IMR-90 (cell line): ENCODE data around the gene RHOH. TPM values are rescaled to one million over a fixed set of nuclear protein-coding genes. Genes with fewer than 3 reads are reported as not detected.

Source experiments
- ATAC-seq: fragments of 200-7000 bp; cut with Tn5 transposase; 2 replicates; pipeline ENCODE4 v1.9.1; 2020; ENCODE audit warnings: low read depth, mild to moderate bottlenecking, moderate library complexity
- BruUV-seq: library from RNA; stranded (reverse); fragments of 400-500 nt; replicated peaks from 2 replicates; lab custom pipeline; 2021; lab: Mats Ljungman, UMichigan
- CTCF ChIA-PET: fragments of 300-600 bp; formaldehyde crosslinking; extraction: SDS; loops from one replicate; lab custom pipeline; 2021; ENCODE audit warnings: antibody characterized with exemption; lab: Yijun Ruan, JAX
- POLR2A ChIA-PET: fragments of 300-600 bp; sonication (Branson Sonifier 250); formaldehyde crosslinking; loops from one replicate; lab custom pipeline; 2022; ENCODE audit warnings: antibody characterized with exemption; ENCODE audit not compliant: unreplicated experiment; lab: Charles Lee
- DNase-seq: peaks from one replicate; pipeline ENCODE4 v3.0.0; 2013
- H2AFZ ChIP-seq: replicated peaks from 2 replicates; pipeline ENCODE3; 2013; ENCODE audit warnings: low read length, mild to moderate bottlenecking; ENCODE audit not compliant: poor library complexity
- H2AK5ac ChIP-seq: 2 replicates; pipeline ENCODE4 v1.6.1; 2013; ENCODE audit warnings: low read depth, low read length, inconsistent platforms
- H2AK9ac ChIP-seq: replicated peaks from 2 replicates; pipeline ENCODE3; 2013; ENCODE audit warnings: mild to moderate bottlenecking, low read depth, low read length, moderate library complexity; ENCODE audit not compliant: poor library complexity
- H2BK120ac ChIP-seq: 2 replicates; pipeline ENCODE4 v1.6.1; 2013; ENCODE audit warnings: low read depth, low read length, inconsistent platforms
- H2BK15ac ChIP-seq: 3 replicates; pipeline ENCODE4 v1.6.1; 2013; ENCODE audit warnings: low read depth, low read length, inconsistent platforms
- H2BK20ac ChIP-seq: 2 replicates; pipeline ENCODE4 v1.6.1; 2013; ENCODE audit warnings: low read depth, mild to moderate bottlenecking, inconsistent platforms, low read length, moderate library complexity
- H2BK5ac ChIP-seq: 2 replicates; pipeline ENCODE4 v1.6.1; 2013; ENCODE audit warnings: mild to moderate bottlenecking, low read depth, low read length, inconsistent platforms; ENCODE audit not compliant: poor library complexity, severe bottlenecking
- H3K14ac ChIP-seq: replicated peaks from 2 replicates; pipeline ENCODE4 v1.6.1; 2013; ENCODE audit warnings: low read depth, low read length, inconsistent platforms
- H3K18ac ChIP-seq: 2 replicates; pipeline ENCODE4 v1.6.1; 2013; ENCODE audit warnings: low read depth, low read length, control low read depth
- H3K23ac ChIP-seq: 2 replicates; pipeline ENCODE4 v1.6.1; 2013; ENCODE audit warnings: low read depth, low read length, inconsistent platforms
- H3K27ac ChIP-seq: 2 replicates; pipeline ENCODE4 v1.5.1; 2013; ENCODE audit warnings: mild to moderate bottlenecking, control low read depth, low read length; ENCODE audit not compliant: insufficient read depth
- H3K27me3 ChIP-seq: 2 replicates; pipeline ENCODE4 v1.6.1; 2013; ENCODE audit warnings: low read length; ENCODE audit not compliant: control insufficient read depth, insufficient read depth
- H3K36me3 ChIP-seq: 2 replicates; pipeline ENCODE4 v1.6.1; 2013; ENCODE audit warnings: low read length, mixed read lengths; ENCODE audit not compliant: control insufficient read depth, insufficient read depth
- H3K4ac ChIP-seq: 2 replicates; pipeline ENCODE4 v1.6.1; 2013; ENCODE audit warnings: low read depth, low read length, inconsistent platforms
- H3K4me1 ChIP-seq: 2 replicates; pipeline ENCODE4 v1.6.1; 2013; ENCODE audit warnings: low read length, mixed read lengths; ENCODE audit not compliant: control insufficient read depth, insufficient read depth
- H3K4me2 ChIP-seq: 2 replicates; pipeline ENCODE4 v1.6.1; 2013; ENCODE audit warnings: low read depth, mild to moderate bottlenecking, control low read depth, low read length, moderate library complexity
- H3K4me3 ChIP-seq: 2 replicates; pipeline ENCODE4 v1.5.1; 2013; ENCODE audit warnings: low read depth, mild to moderate bottlenecking, control low read depth, low read length, moderate library complexity; ENCODE audit not compliant: insufficient read depth
- H3K56ac ChIP-seq: 2 replicates; pipeline ENCODE4 v1.6.1; 2013; ENCODE audit warnings: low read length, inconsistent platforms; ENCODE audit not compliant: insufficient read depth; ENCODE audit errors: extremely low read depth
- H3K79me1 ChIP-seq, 2 experiments: 2 replicates each; pipeline ENCODE4 v1.6.1; 2013; ENCODE audit warnings: low read length in 2 of 2, inconsistent platforms in 1 of 2, low read depth in 1 of 2
- H3K9ac ChIP-seq: 2 replicates; pipeline ENCODE4 v1.6.1; 2013; ENCODE audit warnings: low read depth, low read length, control low read depth
- H3K9me1 ChIP-seq: 2 replicates; pipeline ENCODE4 v1.6.1; 2013; ENCODE audit warnings: low read length, inconsistent platforms; ENCODE audit not compliant: insufficient read depth
- H3K9me3 ChIP-seq: 2 replicates; pipeline ENCODE4 v1.6.1; 2013; ENCODE audit warnings: low read length; ENCODE audit not compliant: control insufficient read depth, insufficient read depth
- H4K20me1 ChIP-seq: 2 replicates; pipeline ENCODE4 v1.6.1; 2013; ENCODE audit warnings: low read length, inconsistent platforms; ENCODE audit not compliant: insufficient read depth
- H4K5ac ChIP-seq: 2 replicates; pipeline ENCODE4 v1.6.1; 2013; ENCODE audit warnings: mild to moderate bottlenecking, low read depth, low read length, control low read depth
- H4K8ac ChIP-seq, 2 experiments: 2 replicates each; pipeline ENCODE4 v1.6.1; 2013; ENCODE audit warnings: low read depth in 2 of 2, low read length in 2 of 2, control low read depth in 1 of 2, inconsistent platforms in 1 of 2
- H4K91ac ChIP-seq: 2 replicates; pipeline ENCODE4 v1.6.1; 2013; ENCODE audit warnings: low read depth, low read length, inconsistent platforms; ENCODE audit not compliant: insufficient read depth
- BHLHE40 ChIP-seq: fragments of 150-350 bp; IDR thresholded peaks from 2 replicates; pipeline ENCODE4 v1.6.1; 2016; ENCODE audit warnings: mild to moderate bottlenecking, low read depth, low read length
- CHD1 ChIP-seq: IDR thresholded peaks from 2 replicates; pipeline ENCODE4 v1.6.1; 2012; ENCODE audit warnings: low read depth, low read length, improper control_type of control experiment
- FOS ChIP-seq: fragments of 150-350 bp; IDR thresholded peaks from 2 replicates; pipeline ENCODE4 v1.6.1; 2016; ENCODE audit warnings: low read depth, low read length
- MAFK ChIP-seq: IDR thresholded peaks from 2 replicates; pipeline ENCODE4 v1.6.1; 2012; ENCODE audit warnings: low read depth, low read length, improper control_type of control experiment
- MAZ ChIP-seq: IDR thresholded peaks from 2 replicates; pipeline ENCODE4 v1.6.1; 2012; ENCODE audit warnings: low read depth, mild to moderate bottlenecking, low read length, improper control_type of control experiment, moderate library complexity, borderline replicate concordance
- MXI1 ChIP-seq: IDR thresholded peaks from 2 replicates; pipeline ENCODE4 v1.6.1; 2012; ENCODE audit warnings: low read depth, mild to moderate bottlenecking, low read length, moderate library complexity, borderline replicate concordance
- RAD21 ChIP-seq: IDR thresholded peaks from 2 replicates; pipeline ENCODE4 v1.6.1; 2012; ENCODE audit warnings: low read length, improper control_type of control experiment
- RFX5 ChIP-seq: IDR thresholded peaks from 2 replicates; pipeline ENCODE4 v1.8.0; 2012; ENCODE audit warnings: low read depth, mild to moderate bottlenecking, low read length, moderate library complexity
- USF2 ChIP-seq: fragments of 150-350 bp; IDR thresholded peaks from 2 replicates; pipeline ENCODE4 v1.6.1; 2017; ENCODE audit warnings: mild to moderate bottlenecking, antibody characterized with exemption, low read length, low read depth
- whole genome bisulfite sequencing, 2 experiments: methylation state at CpG; one replicate each; pipeline versions ENCODE4 v1.1.5 to v1.1.7; 2013; ENCODE audit warnings: missing lambda C conversion rate in 2 of 2; ENCODE audit not compliant: insufficient read length in 1 of 2; ENCODE audit errors: extremely low coverage in 2 of 2; 5-methylcytosine and 5-hydroxymethylcytosine counted together
- dilution Hi-C: fragments of 300-500 bp; cut with HindIII; formaldehyde crosslinking; loops from one replicate; pipeline ENCODE4 v1.14.3; 2018; ENCODE audit warnings: low sequenced_read_pairs; ENCODE audit not compliant: unreplicated experiment
- in situ Hi-C: fragments of 300-500 bp; cut with MboI; formaldehyde crosslinking; loops from 3 replicates; pipeline ENCODE4 v1.14.3; 2019; ENCODE audit warnings: low sequenced_read_pairs, inconsistent platforms, mixed read lengths
- intact Hi-C: fragments of 100-400 bp; cut with micrococcal nuclease; formaldehyde crosslinking; loops from 2 replicates; pipeline ENCODE4 v1.10.0; 2022
- polyA plus RNA-seq, 3 experiments: library from polyadenylated mRNA; depleted of rRNA; stranded (reverse); fragments of >200 nt; gene quantifications; 2 replicates each; pipeline ENCODE4 v1.2.3, GENCODE V29; 2012; ENCODE audit warnings: low replicate concordance in 1 of 3
- total RNA-seq: library from RNA; depleted of rRNA; stranded (reverse); fragments of >200 nt; gene quantifications from 2 replicates; pipeline ENCODE4 v1.2.3, GENCODE V29; 2012

The RHOH gene
- total and polyA plus RNA-seq, 2 of the 4 experiments (the other 2 are of a cell fraction): not detected

- H2AK5ac ChIP-seq: no peak overlapping the region
- dilution Hi-C loops (no loop called here), in situ Hi-C loops (no loop called here), intact Hi-C loops (no loop called here)
- H4K5ac ChIP-seq: no peak overlapping the region
- no peaks in the 10 kb centered on the region for H3K36me3 ChIP-seq
- H3K9me3 ChIP-seq: no peaks in the 10 kb centered on the region
- H3K4me2 ChIP-seq: no peak overlapping the region
- H3K4me3 ChIP-seq: no peak overlapping the region
- no peak overlapping the region for H2AK9ac ChIP-seq
- no peak overlapping the region for H4K8ac ChIP-seq
- no peak overlapping the region for H3K23ac ChIP-seq
- H3K56ac ChIP-seq: no peak overlapping the region
- CTCF ChIA-PET: interaction anchor here (2.2 kb wide), 1 partner anchor 127 kb away, joined by 7 read pairs; no protein-coding TSS in a partner anchor
- DNase-seq (no peak), ATAC-seq (no peak)
- no peak overlapping the region for H4K91ac ChIP-seq
- no peak overlapping the region for H3K9ac ChIP-seq
- H4K20me1 ChIP-seq: no peaks in the 10 kb centered on the region
- H3K4me1 ChIP-seq: peaks cover 2% of the 10 kb centered on the region; the same call in 1 of the 2 replicates
- no peak overlapping the region for H3K14ac ChIP-seq
- peaks cover 3% of the 10 kb centered on the region for H3K27me3 ChIP-seq
- no TSS peak for BruUV-seq
- WGBS, 2 experiments: no CpG with 5 or more reads among the region's 5 CpGs
- POLR2A ChIA-PET: no interaction called here
- H3K9me1 ChIP-seq: no peaks in the 10 kb centered on the region
- no peak overlapping the region for H2AFZ ChIP-seq
- H2BK5ac ChIP-seq: no peak overlapping the region
- H3K4ac ChIP-seq: no peak overlapping the region
- H2BK120ac ChIP-seq: no peak overlapping the region
- no peak overlapping the region for H2BK15ac ChIP-seq
- no peaks in the 10 kb centered on the region for H3K79me1 ChIP-seq
- no peak for TF ChIP-seq RAD21
- TF ChIP-seq CHD1: no peak
- no peak for TF ChIP-seq MAZ
- no peak for TF ChIP-seq USF2
- TF ChIP-seq MXI1: no peak
- TF ChIP-seq BHLHE40: no peak
- no peak for TF ChIP-seq RFX5
- no peak for TF ChIP-seq FOS
- TF ChIP-seq MAFK: no peak
- H2BK20ac ChIP-seq: no peak overlapping the region
- H3K18ac ChIP-seq: no peak overlapping the region
- no peak overlapping the region for H3K27ac ChIP-seq
Measured at GRCh38 chr4:40190465-40190864, 6.4 kb upstream of the RHOH start.
